Measurements from ENCODE around the gene SLC25A22.
A peak's percentile ranks its signal among the peaks of the same experiment; 100 is the strongest.

Gene SLC25A22

GRCh38 chr11:824292-824880, 26.3 kb upstream of the SLC25A22 start:
- in situ Hi-C loops (cut with MboI; ENCODE audit: low pct_unique_long_range_greater_than_20kb, low sequenced_read_pairs), result no loop called here

DNA sequence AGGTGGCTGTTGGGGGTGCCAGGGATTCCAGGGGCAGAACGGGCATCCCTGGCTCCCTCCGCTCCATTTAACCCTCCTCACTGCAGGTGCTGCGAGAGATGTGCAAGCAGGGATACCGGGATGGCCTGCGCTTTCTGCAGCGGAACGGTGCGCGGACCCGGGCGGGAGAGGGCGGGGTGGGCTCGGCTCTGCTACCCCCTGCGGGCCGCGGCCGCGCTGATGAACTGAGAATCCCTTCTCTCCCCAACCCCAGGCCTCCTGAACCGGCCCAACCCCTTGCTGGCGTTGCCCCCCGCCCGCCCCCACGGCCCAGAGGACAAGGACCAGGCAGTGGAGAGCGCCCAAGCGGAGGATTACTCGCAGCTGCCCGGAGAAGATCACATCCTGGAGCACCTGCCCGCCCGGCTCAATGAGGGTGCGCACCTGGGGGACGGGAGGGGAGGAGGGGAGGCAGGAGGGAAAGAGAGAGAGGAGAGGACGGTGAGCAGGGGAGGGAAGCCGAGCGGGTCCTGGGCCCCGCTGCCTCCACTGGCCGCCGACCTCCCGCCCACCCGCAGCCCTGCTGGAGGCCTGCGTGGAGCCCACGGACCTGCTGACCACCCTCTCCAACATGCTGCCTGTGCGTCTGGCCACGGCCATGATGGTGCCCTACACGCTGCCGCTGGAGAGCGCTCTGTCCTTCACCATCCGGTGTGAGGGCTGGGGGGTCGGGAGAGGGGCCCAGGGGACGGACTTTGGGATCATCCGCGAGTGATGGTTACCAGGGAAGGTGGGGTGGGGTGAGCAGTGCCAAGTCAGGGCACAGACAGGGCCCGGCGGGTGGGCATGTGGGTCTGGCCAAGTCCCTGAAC, 25.6 kb upstream of the SLC25A22 start:
- in situ Hi-C loops (cut with MboI; ENCODE audit: low pct_unique_long_range_greater_than_20kb, low sequenced_read_pairs), result no loop called here
- no peak for DNase-seq

More at GRCh38 chr11:824292-824880, 26.3 kb upstream of the SLC25A22 start:
- no peak for DNase-seq

DNA sequence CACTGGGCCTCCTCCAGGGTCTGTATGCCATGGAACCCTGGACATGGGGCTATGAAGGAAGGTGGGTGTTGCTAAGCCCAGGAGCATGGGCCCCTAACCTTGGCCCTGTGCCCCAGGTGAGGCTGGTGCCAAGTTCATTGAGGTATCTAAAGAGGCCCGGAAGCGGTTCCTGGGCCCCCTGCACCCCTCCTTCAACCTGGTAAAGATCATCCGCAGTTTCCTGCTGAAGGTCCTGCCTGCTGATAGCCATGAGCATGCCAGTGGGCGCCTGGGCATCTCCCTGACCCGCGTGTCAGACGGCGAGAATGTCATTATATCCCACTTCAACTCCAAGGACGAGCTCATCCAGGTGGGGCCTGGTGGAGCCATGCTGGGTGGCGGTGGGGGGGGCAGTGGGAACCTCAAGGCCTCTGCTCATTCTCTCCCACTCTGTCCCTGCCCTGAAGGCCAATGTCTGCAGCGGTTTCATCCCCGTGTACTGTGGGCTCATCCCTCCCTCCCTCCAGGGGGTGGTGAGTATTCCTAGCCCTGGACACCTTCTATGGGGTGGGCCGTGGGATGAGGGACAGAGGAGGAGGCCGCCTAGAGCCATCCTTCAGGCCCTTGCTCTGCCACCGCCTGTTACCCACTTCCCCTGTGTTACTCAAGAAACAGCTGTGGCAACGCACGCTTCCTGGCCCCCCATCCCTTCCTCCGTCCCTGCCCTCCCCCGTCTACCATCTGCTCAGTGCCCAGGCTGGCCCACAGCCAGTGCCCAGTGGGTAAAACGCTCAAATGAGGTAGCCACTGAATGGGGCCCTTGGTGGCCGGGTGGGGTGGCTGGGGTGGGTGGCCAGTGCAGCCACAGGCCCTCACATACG, 23.7 kb upstream of the SLC25A22 start:
- no peak for DNase-seq
- in situ Hi-C loops (cut with MboI; ENCODE audit: low pct_unique_long_range_greater_than_20kb, low sequenced_read_pairs), result no loop called here

- DNase-seq, result no peak
- in situ Hi-C loops (cut with MboI; ENCODE audit: low pct_unique_long_range_greater_than_20kb, low sequenced_read_pairs), result no loop called here
Measured at GRCh38 chr11:820655-821511, 22.8 kb upstream of the SLC25A22 start.

DNA sequence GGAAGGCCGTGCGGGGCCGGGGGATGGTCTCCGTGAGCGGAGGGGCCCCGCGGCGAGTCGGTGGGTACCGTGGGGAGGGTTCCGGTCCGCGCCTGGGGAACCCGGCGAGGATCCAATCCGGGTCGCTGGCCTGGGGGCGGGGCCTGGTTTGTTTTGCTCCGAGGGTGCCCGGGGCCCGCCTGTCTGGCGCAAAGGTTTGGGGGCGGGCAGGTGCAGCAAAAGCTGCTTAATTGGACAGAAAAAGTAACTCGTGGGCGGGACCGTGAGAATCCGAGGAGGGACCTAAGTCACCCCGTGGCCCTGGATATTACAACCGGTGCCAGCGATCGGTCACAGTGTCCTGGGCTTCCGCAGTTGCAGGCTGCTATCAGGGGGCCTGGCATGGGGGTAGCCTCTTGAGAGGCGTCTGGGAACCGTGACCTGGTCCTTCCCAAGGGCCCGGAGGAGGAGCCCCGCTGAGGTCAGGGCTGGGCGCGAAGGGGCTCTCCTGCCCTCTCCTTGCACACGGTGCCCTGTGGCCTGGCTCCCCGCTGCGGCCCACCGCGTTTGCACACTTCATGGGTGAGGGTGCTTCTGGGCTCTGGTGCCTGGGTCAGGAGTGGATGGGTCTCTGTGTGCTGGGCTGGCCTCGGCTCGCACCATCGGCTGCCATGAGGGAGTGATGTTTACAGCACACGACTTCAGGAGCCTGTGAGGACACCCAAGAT, 22.0 kb upstream of the SLC25A22 start:
- peak; percentile 89 for DNase-seq
- in situ Hi-C loops (cut with MboI; ENCODE audit: low pct_unique_long_range_greater_than_20kb, low sequenced_read_pairs), result no loop called here

DNA sequence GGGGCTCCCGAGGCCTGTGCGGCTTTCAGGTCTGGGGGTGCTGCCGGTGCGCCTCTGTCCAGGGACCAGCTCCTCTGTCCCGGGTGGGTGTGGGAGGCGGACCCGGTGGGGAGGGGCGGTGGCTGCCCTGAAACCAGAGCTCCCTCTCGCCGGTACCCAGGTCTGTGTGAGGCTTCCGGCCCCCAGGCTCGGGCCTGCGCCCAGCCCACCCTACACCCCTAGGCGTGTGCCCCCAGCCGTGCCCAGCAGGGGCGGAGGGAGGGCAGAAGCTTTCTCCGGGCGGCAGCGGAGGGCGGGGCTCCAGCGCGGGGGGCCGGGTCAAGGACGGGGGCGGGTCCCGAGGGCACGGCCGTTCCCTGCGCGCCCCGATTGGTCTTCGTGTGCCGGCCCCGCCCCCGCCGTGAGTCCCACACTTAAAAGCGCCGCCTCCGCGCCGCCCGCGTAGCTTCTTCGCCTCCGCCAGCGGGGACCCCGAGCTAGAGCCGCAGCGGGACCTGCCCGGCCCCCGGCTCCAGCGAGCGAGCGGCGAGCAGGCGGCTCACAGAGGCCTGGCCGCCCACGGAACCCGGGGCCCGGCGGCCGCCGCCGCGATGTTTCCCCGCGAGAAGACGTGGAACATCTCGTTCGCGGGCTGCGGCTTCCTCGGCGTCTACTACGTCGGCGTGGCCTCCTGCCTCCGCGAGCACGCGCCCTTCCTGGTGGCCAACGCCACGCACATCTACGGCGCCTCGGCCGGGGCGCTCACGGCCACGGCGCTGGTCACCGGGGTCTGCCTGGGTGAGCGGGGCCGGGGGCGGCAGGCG, 21.2 kb upstream of the SLC25A22 start:
- DNase-seq, result peak; percentile 80
- in situ Hi-C loops (cut with MboI; ENCODE audit: low pct_unique_long_range_greater_than_20kb, low sequenced_read_pairs), result no loop called here

- in situ Hi-C loops (cut with MboI; ENCODE audit: low pct_unique_long_range_greater_than_20kb, low sequenced_read_pairs), result no loop called here
- DNase-seq, result no peak
Measured at GRCh38 chr11:818396-819128, 20.5 kb upstream of the SLC25A22 start, which contains the start of gene PNPLA2. Gene PNPLA2 (plus strand): TSS chr11:818914. CDS start chr11:819719, 805 bp downstream.

DNA sequence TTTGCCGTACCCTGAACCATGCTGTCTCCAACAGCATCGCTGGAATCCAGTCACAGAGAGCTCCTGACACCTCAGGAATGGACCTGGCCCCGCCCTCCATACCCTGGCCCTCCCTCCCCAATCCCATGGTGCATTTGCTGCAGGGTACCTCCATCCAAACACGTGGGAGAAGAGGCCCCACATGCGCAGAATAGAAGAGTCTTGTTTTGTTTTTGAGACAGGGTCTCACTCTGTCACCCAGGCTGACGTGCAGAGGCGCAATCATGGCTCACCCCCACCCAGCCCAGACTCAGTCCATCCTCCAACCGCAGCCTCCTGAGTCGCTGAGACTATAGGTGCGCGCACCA, 18.3 kb upstream of the SLC25A22 start:
- no peak for DNase-seq
- in situ Hi-C loops (cut with MboI; ENCODE audit: low pct_unique_long_range_greater_than_20kb, low sequenced_read_pairs), result no loop called here

GRCh38 chr11:815675-816432, 17.8 kb upstream of the SLC25A22 start:
- no peak for DNase-seq
- in situ Hi-C loops (cut with MboI; ENCODE audit: low pct_unique_long_range_greater_than_20kb, low sequenced_read_pairs), result no loop called here

DNA sequence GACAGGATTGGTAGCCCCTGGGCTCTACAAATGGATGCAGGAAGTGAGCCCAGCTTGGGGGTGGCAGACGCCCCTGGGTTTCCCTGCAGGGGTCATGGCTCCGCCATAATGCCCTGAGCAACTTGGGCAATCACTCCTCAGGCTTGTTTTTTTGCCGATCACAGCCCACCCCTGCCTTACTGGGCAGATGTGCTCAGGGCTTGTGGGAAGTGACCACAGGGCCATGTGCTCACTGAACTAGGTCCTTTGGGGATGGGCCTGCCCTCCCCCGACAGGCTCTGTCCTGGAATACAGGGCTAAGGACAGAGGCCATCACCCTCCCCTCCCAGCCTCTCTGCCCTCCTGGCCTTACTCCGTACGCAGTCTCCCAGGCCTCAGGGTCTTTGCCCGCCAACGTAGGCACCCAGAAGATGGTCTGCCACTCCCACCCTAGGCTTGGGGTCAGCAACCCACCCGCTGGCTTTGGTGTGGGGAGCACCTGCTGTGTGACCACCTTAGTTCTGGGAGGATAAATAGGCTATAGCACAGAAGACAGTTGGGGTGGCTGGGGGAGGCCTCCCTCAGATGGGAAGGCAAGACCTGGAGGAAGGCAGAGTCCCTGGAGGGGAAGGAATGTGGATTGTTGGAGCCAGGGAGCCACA, 15.5 kb upstream of the SLC25A22 start:
- no peak for DNase-seq
- in situ Hi-C loops (cut with MboI; ENCODE audit: low pct_unique_long_range_greater_than_20kb, low sequenced_read_pairs), result no loop called here

DNA sequence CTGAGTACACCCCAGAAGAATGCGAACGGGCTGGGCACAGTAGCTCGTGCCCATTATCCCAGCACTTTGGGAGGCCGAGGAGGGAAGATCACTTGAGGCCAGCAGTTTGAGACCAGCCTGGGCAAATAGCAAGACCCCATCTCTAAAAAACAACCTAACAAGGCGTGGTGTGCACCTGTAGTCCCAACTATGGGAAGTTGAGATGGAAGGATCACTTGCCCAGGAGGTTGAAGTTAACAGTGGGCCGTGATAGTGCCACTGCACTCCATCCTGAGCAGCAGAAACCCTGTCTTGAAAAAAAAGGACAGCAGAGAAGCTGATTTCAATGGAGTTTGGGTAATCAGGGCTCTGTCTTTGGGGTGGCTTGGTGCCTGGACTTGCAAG, 15.0 kb upstream of the SLC25A22 start:
- no peak for DNase-seq

DNA sequence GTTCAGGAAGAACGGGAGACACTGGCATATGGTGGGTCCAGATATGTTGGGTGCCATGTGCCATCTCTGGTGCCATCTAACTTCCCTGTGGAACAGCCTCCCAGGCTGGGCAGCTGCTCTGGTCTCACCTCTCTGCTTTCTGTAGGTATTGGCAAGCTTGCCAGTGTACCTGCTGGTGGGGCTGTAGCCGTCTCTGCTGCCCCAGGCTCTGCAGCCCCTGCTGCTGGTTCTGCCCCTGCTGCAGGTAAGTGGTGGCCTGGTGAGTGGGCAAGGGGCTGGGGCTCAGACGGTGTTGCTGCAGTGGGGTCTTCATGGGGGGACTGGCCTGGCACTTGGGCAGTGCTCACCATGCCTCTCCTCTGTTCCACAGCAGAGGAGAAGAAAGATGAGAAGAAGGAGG, 14.3 kb upstream of the SLC25A22 start:
- no peak for DNase-seq
- in situ Hi-C loops (cut with MboI; ENCODE audit: low pct_unique_long_range_greater_than_20kb, low sequenced_read_pairs), result no loop called here

More for the DNA sequence above, 15.0 kb upstream of the SLC25A22 start:
- in situ Hi-C loops (cut with MboI; ENCODE audit: low pct_unique_long_range_greater_than_20kb, low sequenced_read_pairs), result no loop called here

GRCh38 chr11:811446-812245, 13.6 kb upstream of the SLC25A22 start:
- in situ Hi-C loops (cut with MboI; ENCODE audit: low pct_unique_long_range_greater_than_20kb, low sequenced_read_pairs), result no loop called here
- DNase-seq, result no peak

DNA sequence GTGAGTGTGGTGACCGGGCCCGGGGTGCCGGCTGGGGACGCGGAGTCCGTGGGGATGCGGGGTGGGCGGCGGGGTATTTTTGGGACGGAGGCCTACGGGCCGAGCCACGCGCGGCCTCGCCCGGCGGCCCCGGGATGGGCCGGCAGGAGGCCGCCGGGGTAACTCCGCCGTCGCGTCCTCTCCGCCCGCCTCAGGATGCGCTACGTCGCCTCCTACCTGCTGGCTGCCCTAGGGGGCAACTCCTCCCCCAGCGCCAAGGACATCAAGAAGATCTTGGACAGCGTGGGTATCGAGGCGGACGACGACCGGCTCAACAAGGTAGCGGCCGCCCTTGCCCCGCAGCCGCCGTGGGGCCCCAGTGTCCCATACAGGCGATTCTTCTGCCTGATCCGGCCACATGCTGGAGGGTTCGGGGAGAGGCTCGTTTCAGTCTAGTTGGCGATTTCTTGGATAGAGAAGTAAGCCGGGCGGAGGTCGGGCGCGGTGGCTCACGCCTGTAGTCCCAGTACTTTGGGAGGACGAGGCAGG, 12.0 kb upstream of the SLC25A22 start:
- no peak for DNase-seq
- in situ Hi-C loops (cut with MboI; ENCODE audit: low pct_unique_long_range_greater_than_20kb, low sequenced_read_pairs), result no loop called here

All from KBM-7 (cell line).